Activated naive CD4-positive, alpha-beta T cell treated with anti-CD3 and anti-CD28 coated beads, Interleukin-2, amount 50 U/mL, for 72 hours (primary cell): ENCODE results near the gene PCDHGA8. TPM values are rescaled to one million over a fixed set of nuclear protein-coding genes. Genes with fewer than 3 reads are reported as not detected.

Experiments used
- ATAC-seq, 2 donors: fragments of 150-1000 bp; cut with Tn5 transposase; 2 replicates each; pipeline ENCODE4 v1.10.0; 2021; ENCODE audit warnings: mild to moderate bottlenecking in 2 of 2, moderate library complexity in 2 of 2
- DNase-seq, 2 donors: peaks; one replicate each; pipeline ENCODE4 v3.0.0; 2021 to 2022; ENCODE audit warnings: low spot score in 2 of 2
- H3K27ac Mint-ChIP-seq, 2 donors: one replicate each; pipeline ENCODE4 v1.8.0; 2022; ENCODE audit warnings: mild to moderate bottlenecking in 2 of 2, mixed read lengths in 2 of 2
- H3K36me3 Mint-ChIP-seq, 2 donors: one replicate each; pipeline ENCODE4 v1.8.0; 2022; ENCODE audit warnings: mixed read lengths in 2 of 2
- H3K9me3 Mint-ChIP-seq, 2 donors: one replicate each; pipeline ENCODE4 v1.8.0; 2022; ENCODE audit warnings: mixed read lengths in 2 of 2
- total RNA-seq, 2 donors: library from RNA; stranded (reverse); gene quantifications; one replicate each; pipeline ENCODE4 v1.2.3, GENCODE V29; 2022

PCDHGA8 gene
- total RNA-seq, 2 donors from 2014 or later: not detected

GRCh38 chr5:141439411-141440141 lies 47.1 kb downstream of the PCDHGA8 start:
- Mint-ChIP-seq H3K27ac (no peak overlapping the region), H3K36me3 (peaks cover 4 to 6% of the 10 kb centered on the region in 2 donors), H3K9me3 (peaks cover 3 to 5% of the 10 kb centered on the region in 2 donors)
- ATAC-seq: no peak
- DNase-seq: no peak

GRCh38 chr5:141440341-141440740 lies 47.9 kb downstream of the PCDHGA8 start:
- Mint-ChIP-seq H3K36me3 (peaks cover 4 to 6% of the 10 kb centered on the region in 2 donors), H3K27ac (no peak overlapping the region), H3K9me3 (peaks cover 3 to 5% of the 10 kb centered on the region in 2 donors)
- ATAC-seq (no peak), DNase-seq (no peak)

- Mint-ChIP-seq H3K9me3 (peaks cover 3 to 5% of the 10 kb centered on the region in 2 donors), H3K27ac (no peak overlapping the region), H3K36me3 (peaks cover 4 to 6% of the 10 kb centered on the region in 2 donors)
- no peak for DNase-seq
- ATAC-seq: no peak
These were observed 49.2 kb downstream of the PCDHGA8 start for GRCh38 chr5:141441571-141442170.

Other genes with a start within 250 kb of the PCDHGA8 start
- not detected for gene PCDHB6, start 242.6 kb upstream of the PCDHGA8 start, total RNA-seq
- gene PCDHB7, start 220.0 kb upstream of the PCDHGA8 start, total RNA-seq: not detected
- not detected for gene PCDHB8, start 214.8 kb upstream of the PCDHGA8 start, total RNA-seq
- not detected for gene PCDHB16, start 210.2 kb upstream of the PCDHGA8 start, total RNA-seq
- gene PCDHB9, start 205.5 kb upstream of the PCDHGA8 start, total RNA-seq: not detected
- not detected for gene PCDHB10, start 200.3 kb upstream of the PCDHGA8 start, total RNA-seq
- gene PCDHB11, start 193.0 kb upstream of the PCDHGA8 start, total RNA-seq: not detected
- not detected for gene PCDHB12, start 183.9 kb upstream of the PCDHGA8 start, total RNA-seq
- gene PCDHB13, start 178.7 kb upstream of the PCDHGA8 start, total RNA-seq: not detected
- gene PCDHB14, start 169.3 kb upstream of the PCDHGA8 start, total RNA-seq: not detected
- gene PCDHB15, start 147.2 kb upstream of the PCDHGA8 start, total RNA-seq: not detected
- under 1 TPM in 1 of 2 donors, not detected in 1; 0.23 TPM for gene SLC25A2, start 88.6 kb upstream of the PCDHGA8 start, total RNA-seq
- 10 to 100 TPM; 44.7 to 46.7 TPM for gene TAF7, start 71.8 kb upstream of the PCDHGA8 start, total RNA-seq
- under 1 TPM in 1 of 2 donors, not detected in 1; 0.11 TPM for gene PCDHGA1, start 62.1 kb upstream of the PCDHGA8 start, total RNA-seq
- not detected for gene PCDHGA2, start 53.9 kb upstream of the PCDHGA8 start, total RNA-seq
- gene PCDHGA3, start 48.8 kb upstream of the PCDHGA8 start, total RNA-seq: not detected
- not detected for gene PCDHGB1, start 42.5 kb upstream of the PCDHGA8 start, total RNA-seq
- not detected for gene PCDHGA4, start 37.6 kb upstream of the PCDHGA8 start, total RNA-seq
- under 1 TPM; 0.12 to 0.20 TPM for gene PCDHGB2, start 32.6 kb upstream of the PCDHGA8 start, total RNA-seq
- gene PCDHGA5, start 28.5 kb upstream of the PCDHGA8 start, total RNA-seq: under 1 TPM in 1 of 2 donors, not detected in 1; 0.09 TPM
- gene PCDHGB3, start 22.4 kb upstream of the PCDHGA8 start, total RNA-seq: under 1 TPM; 0.09 to 0.14 TPM
- under 1 TPM; 0.08 to 0.09 TPM for gene PCDHGA6, start 18.7 kb upstream of the PCDHGA8 start, total RNA-seq
- not detected for gene PCDHGA7, start 9.9 kb upstream of the PCDHGA8 start, total RNA-seq
- gene PCDHGB4, start 4.9 kb upstream of the PCDHGA8 start, total RNA-seq: not detected
- gene PCDHGB5, start 5.3 kb downstream of the PCDHGA8 start, total RNA-seq: under 1 TPM in 1 of 2 donors, not detected in 1; 0.12 TPM
- under 1 TPM in 1 of 2 donors, not detected in 1; 0.23 TPM for gene PCDHGA9, start 10.1 kb downstream of the PCDHGA8 start, total RNA-seq
- under 1 TPM in 1 of 2 donors, not detected in 1; 0.08 TPM for gene PCDHGB6, start 15.4 kb downstream of the PCDHGA8 start, total RNA-seq
- gene PCDHGA10, start 20.4 kb downstream of the PCDHGA8 start, total RNA-seq: not detected
- gene PCDHGB7, start 25.0 kb downstream of the PCDHGA8 start, total RNA-seq: under 1 TPM in 1 of 2 donors, not detected in 1; 0.08 TPM
- under 1 TPM; 0.09 to 0.14 TPM for gene PCDHGA11, start 28.4 kb downstream of the PCDHGA8 start, total RNA-seq
- under 1 TPM; 0.10 to 0.16 TPM for gene PCDHGA12, start 37.9 kb downstream of the PCDHGA8 start, total RNA-seq
- under 1 TPM in 1 of 2 donors, not detected in 1; 0.19 TPM for gene PCDHGC3, start 83.3 kb downstream of the PCDHGA8 start, total RNA-seq
- not detected for gene PCDHGC4, start 92.4 kb downstream of the PCDHGA8 start, total RNA-seq
- not detected for gene PCDHGC5, start 96.4 kb downstream of the PCDHGA8 start, total RNA-seq
- gene DIAPH1, start 226.4 kb downstream of the PCDHGA8 start, total RNA-seq: 100 to 1,000 TPM; 184 to 216 TPM
- gene HDAC3, start 244.2 kb downstream of the PCDHGA8 start, total RNA-seq: 100 to 1,000 TPM in 1 of 2 donors, 10 to 100 TPM in 1; 70.7 to 110 TPM
- 10 to 100 TPM; 22.2 to 34.2 TPM for gene RELL2, start 244.4 kb downstream of the PCDHGA8 start, total RNA-seq